DND-41 (cell line): ENCODE data around the gene MFAP3L.

ENCODE experiments used
- CTCF ChIP-seq: IDR thresholded peaks from 2 replicates; pipeline ENCODE4 v1.5.1; 2012; ENCODE audit warnings: borderline replicate concordance, low read length, moderate library complexity, mild to moderate bottlenecking; ENCODE audit not compliant: poor library complexity, severe bottlenecking; ENCODE audit errors: extremely low read depth
- EZH2 ChIP-seq: IDR thresholded peaks from 3 replicates; pipeline ENCODE4 v1.6.1; 2012; ENCODE audit warnings: borderline replicate concordance, low read depth, mild to moderate bottlenecking, moderate library complexity, low read length, inconsistent platforms; ENCODE audit not compliant: severe bottlenecking

- TF ChIP-seq CTCF: no peak
- TF ChIP-seq EZH2: no peak
Observed at GRCh38 chr4:169956091-169956843, 69.9 kb downstream of the MFAP3L start.
